HepG2 (cell line): ENCODE results near the gene CD2AP. TPM values are rescaled to one million over a fixed set of nuclear protein-coding genes. Genes with fewer than 3 reads are reported as not detected.

Experiments used
- CBFB ChIP-seq: sonication (generic); formaldehyde crosslinking; IDR thresholded peaks from 2 replicates; pipeline ENCODE4 v1.4.0; 2020; ENCODE audit warnings: missing genetic modification reagents
- CBX5 ChIP-seq: sonication (generic); formaldehyde crosslinking; IDR thresholded peaks from 2 replicates; pipeline ENCODE4 v1.4.0; 2020; ENCODE audit warnings: missing genetic modification reagents, borderline replicate concordance
- CSRNP2 ChIP-seq: sonication (generic); formaldehyde crosslinking; conservative IDR thresholded peaks from 2 replicates; pipeline ENCODE4 v1.8.0; 2022; ENCODE audit warnings: low read depth, missing genetic modification reagents
- DDIT3 ChIP-seq: sonication (generic); formaldehyde crosslinking; IDR thresholded peaks from 2 replicates; pipeline ENCODE4 v1.4.0; 2020; ENCODE audit warnings: mild to moderate bottlenecking, missing genetic modification reagents
- DNMT3B ChIP-seq: conservative IDR thresholded peaks from 2 replicates; pipeline ENCODE4 v1.6.1; 2016; ENCODE audit warnings: missing biosample characterization, control low read depth
- EEA1 ChIP-seq: sonication (generic); formaldehyde crosslinking; IDR thresholded peaks from 2 replicates; pipeline ENCODE4 v1.5.1; 2020; ENCODE audit warnings: mild to moderate bottlenecking, missing genetic modification reagents, borderline replicate concordance
- FOXJ3 ChIP-seq: sonication (generic); formaldehyde crosslinking; IDR thresholded peaks from 2 replicates; pipeline ENCODE4 v1.4.0; 2020; ENCODE audit warnings: missing genetic modification reagents, mild to moderate bottlenecking, borderline replicate concordance
- HDAC2 ChIP-seq: sonication (generic); formaldehyde crosslinking; IDR thresholded peaks from 2 replicates; pipeline ENCODE4 v1.4.0; 2020; ENCODE audit warnings: missing genetic modification reagents
- MLLT10 ChIP-seq: sonication (generic); formaldehyde crosslinking; IDR thresholded peaks from 2 replicates; pipeline ENCODE4 v1.4.0; 2020; ENCODE audit warnings: missing genetic modification reagents
- PAX8 ChIP-seq: sonication (generic); formaldehyde crosslinking; IDR thresholded peaks from 2 replicates; pipeline ENCODE4 v1.8.0; 2022; ENCODE audit warnings: mild to moderate bottlenecking, missing genetic modification reagents, borderline replicate concordance
- POGZ ChIP-seq: sonication (generic); formaldehyde crosslinking; IDR thresholded peaks from 2 replicates; pipeline ENCODE4 v1.4.0; 2020; ENCODE audit warnings: mild to moderate bottlenecking, missing genetic modification reagents
- SRSF1 ChIP-seq: fragments of 200-400 bp; formaldehyde crosslinking; optimal IDR thresholded peaks from 2 replicates; pipeline ENCODE3; 2017; ENCODE audit warnings: mild to moderate bottlenecking, low read depth, low read length, moderate library complexity
- SRSF4 ChIP-seq: fragments of 200-400 bp; formaldehyde crosslinking; IDR thresholded peaks from one replicate; pipeline ENCODE4 v1.6.1; 2018; ENCODE audit warnings: mild to moderate bottlenecking, low read depth, low read length, moderate library complexity; ENCODE audit not compliant: poor library complexity, severe bottlenecking
- ZBTB26 ChIP-seq: IDR thresholded peaks from 2 replicates; pipeline ENCODE4 v1.6.1; 2016; ENCODE audit warnings: missing compliant biosample characterization, missing genetic modification reagents, borderline replicate concordance
- ZBTB34 ChIP-seq: sonication (generic); formaldehyde crosslinking; IDR thresholded peaks from 2 replicates; pipeline ENCODE4 v1.8.0; 2022; ENCODE audit warnings: mild to moderate bottlenecking, missing genetic modification reagents
- ZC3H4 ChIP-seq: sonication (generic); formaldehyde crosslinking; IDR thresholded peaks from 2 replicates; pipeline ENCODE4 v1.4.0; 2020; ENCODE audit warnings: missing genetic modification reagents, borderline replicate concordance
- ZNF263 ChIP-seq: sonication (generic); formaldehyde crosslinking; IDR thresholded peaks from 2 replicates; pipeline ENCODE4 v1.4.0; 2020; ENCODE audit warnings: missing genetic modification reagents
- ZNF44 ChIP-seq: sonication (generic); formaldehyde crosslinking; IDR thresholded peaks from 2 replicates; pipeline ENCODE4 v1.5.1; 2020; ENCODE audit warnings: mild to moderate bottlenecking, missing genetic modification reagents
- ZNF749 ChIP-seq: sonication (generic); formaldehyde crosslinking; IDR thresholded peaks from 2 replicates; pipeline ENCODE4 v1.8.0; 2022; ENCODE audit warnings: mild to moderate bottlenecking, missing genetic modification reagents, moderate library complexity, borderline replicate concordance
- ZNF839 ChIP-seq: sonication (generic); formaldehyde crosslinking; IDR thresholded peaks from 2 replicates; pipeline ENCODE4 v1.4.0; 2020; ENCODE audit warnings: missing genetic modification reagents, mild to moderate bottlenecking, borderline replicate concordance
- polyA plus RNA-seq, 8 experiments: library from polyadenylated mRNA; depleted of rRNA in 3 of 8; stranded (reverse) in 7 of 8; unstranded in 1 of 8; fragments of >200 nt; fragmentation: Illumina TruSeq in 4 of 8; extraction: Trizol in 4 of 8; gene quantifications; 2 replicates each; pipeline versions ENCODE4 v1.2.1 to v1.2.3, GENCODE V29; 2011 to 2016; ENCODE audit warnings: low read depth in 4 of 8, missing spikeins in 1 of 8, mixed read lengths in 1 of 8; ENCODE audit not compliant: insufficient read depth in 1 of 8
- total RNA-seq, 5 experiments: library from RNA; depleted of rRNA; stranded (reverse); fragments of >200 nt; fragmentation: Illumina TruSeq; extraction: Trizol; gene quantifications; 2 replicates each; pipeline ENCODE4 v1.2.3, GENCODE V29; 2016; ENCODE audit warnings: low read depth in 1 of 5
- TF ChIP-seq, protein P1 (sequence below): sonication (generic); formaldehyde crosslinking; IDR thresholded peaks from 2 replicates; pipeline ENCODE4 v1.4.0; 2020; ENCODE audit warnings: missing genetic modification reagents, low read depth, mild to moderate bottlenecking, borderline replicate concordance
- TF ChIP-seq, protein P2 (sequence below): sonication (generic); formaldehyde crosslinking; IDR thresholded peaks from 2 replicates; pipeline ENCODE4 v1.9.0; 2021; ENCODE audit warnings: missing genetic modification reagents, borderline replicate concordance

Gene CD2AP
- total and polyA plus RNA-seq, 2 of the 13 experiments (the other 11 are each of a cell fraction or from before 2014, with no cell fraction given): 8.6 to 31.9 TPM

- TF ChIP-seq, protein P1, sequence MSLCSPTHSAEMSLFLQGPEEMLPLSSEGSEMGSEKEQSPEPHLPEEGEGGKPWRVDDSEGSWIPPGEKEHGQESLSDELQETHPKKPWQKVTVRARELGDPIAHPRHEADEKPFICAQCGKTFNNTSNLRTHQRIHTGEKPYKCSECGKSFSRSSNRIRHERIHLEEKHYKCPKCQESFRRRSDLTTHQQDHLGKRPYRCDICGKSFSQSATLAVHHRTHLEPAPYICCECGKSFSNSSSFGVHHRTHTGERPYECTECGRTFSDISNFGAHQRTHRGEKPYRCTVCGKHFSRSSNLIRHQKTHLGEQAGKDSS (CRISPR knock-in tag): no peak
- TF ChIP-seq SRSF4: no peak
- no peak for TF ChIP-seq ZNF44
- no peak for TF ChIP-seq ZBTB34 (CRISPR knock-in tag)
- TF ChIP-seq ZNF839 (CRISPR knock-in tag): no peak
- no peak for TF ChIP-seq FOXJ3 (CRISPR knock-in tag)
- no peak for TF ChIP-seq PAX8 (CRISPR knock-in tag)
- no peak for TF ChIP-seq CBFB
- TF ChIP-seq DDIT3 (CRISPR knock-in tag): no peak
- no peak for TF ChIP-seq CSRNP2 (CRISPR knock-in tag)
- no peak for TF ChIP-seq MLLT10 (CRISPR knock-in tag)
- TF ChIP-seq HDAC2 (CRISPR knock-in tag): no peak
- TF ChIP-seq ZC3H4 (CRISPR knock-in tag): no peak
- TF ChIP-seq DNMT3B (CRISPR knock-in tag): no peak
- TF ChIP-seq ZNF263 (CRISPR knock-in tag): no peak; the same call in 1 of the 2 replicates
- TF ChIP-seq, protein P2, sequence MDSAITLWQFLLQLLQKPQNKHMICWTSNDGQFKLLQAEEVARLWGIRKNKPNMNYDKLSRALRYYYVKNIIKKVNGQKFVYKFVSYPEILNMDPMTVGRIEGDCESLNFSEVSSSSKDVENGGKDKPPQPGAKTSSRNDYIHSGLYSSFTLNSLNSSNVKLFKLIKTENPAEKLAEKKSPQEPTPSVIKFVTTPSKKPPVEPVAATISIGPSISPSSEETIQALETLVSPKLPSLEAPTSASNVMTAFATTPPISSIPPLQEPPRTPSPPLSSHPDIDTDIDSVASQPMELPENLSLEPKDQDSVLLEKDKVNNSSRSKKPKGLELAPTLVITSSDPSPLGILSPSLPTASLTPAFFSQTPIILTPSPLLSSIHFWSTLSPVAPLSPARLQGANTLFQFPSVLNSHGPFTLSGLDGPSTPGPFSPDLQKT (CRISPR knock-in tag): no peak
- no peak for TF ChIP-seq POGZ (CRISPR knock-in tag)
- TF ChIP-seq SRSF1: no peak
- 0 out of 2 replicates have a peak, but pooled peaks have one; percentile 25 for TF ChIP-seq CBX5 (CRISPR knock-in tag)
- peak; percentile 26; the same call in 1 of the 2 replicates for TF ChIP-seq ZNF749 (CRISPR knock-in tag)
- TF ChIP-seq EEA1: no peak
- no peak; the same call in 1 of the 2 replicates for TF ChIP-seq ZBTB26 (CRISPR knock-in tag)
Observed at GRCh38 chr6:47478233-47479139, 897 bp downstream of the CD2AP start (continued).
